H1 (cell line): ENCODE measurements around the gene CYP11A1. TPM values are rescaled to one million over a fixed set of nuclear protein-coding genes. Genes with fewer than 3 reads are reported as not detected.

Experiments used
- E2F6 ChIP-seq: IDR thresholded peaks from 2 replicates; pipeline ENCODE4 v1.6.1; 2012; ENCODE audit warnings: inconsistent platforms
- RBBP5 ChIP-seq: IDR thresholded peaks from 2 replicates; pipeline ENCODE4 v1.7.1; 2012; ENCODE audit warnings: low read depth, mild to moderate bottlenecking, inconsistent platforms, low read length, moderate library complexity, borderline replicate concordance
- SP4 ChIP-seq: IDR thresholded peaks from 2 replicates; pipeline ENCODE4 v1.6.1; 2012; ENCODE audit warnings: low read length, inconsistent platforms
- polyA plus RNA-seq, 7 experiments: library from polyadenylated mRNA; depleted of rRNA in 3 of 7; stranded (reverse) in 5 of 7; unstranded in 2 of 7; fragments of >200 nt in 5 of 7; fragments of 200-250 nt in 2 of 7; gene quantifications; 1 replicate in 5 of 7; 2 replicates in 1 of 7; 4 replicates in 1 of 7; pipeline versions ENCODE4 v1.2.1 to v1.2.3, GENCODE V29; 2011 to 2013; ENCODE audit warnings: missing spikeins in 2 of 7, mixed read lengths in 2 of 7
- total RNA-seq: library from RNA; stranded (reverse); fragmentation: NEBNext Ultra II Directional; extraction: Animal tissue kit (Norgen Biotek cat#: 25700); gene quantifications from 2 replicates; pipeline ENCODE4 v1.2.1, GENCODE V29; 2021

Gene CYP11A1
- total and polyA plus RNA-seq, 2 of the 8 experiments (the other 6 are each of a cell fraction or from before 2014, with no cell fraction given), result 1.9 to 7.2 TPM

- TF ChIP-seq RBBP5, result no peak
- TF ChIP-seq SP4, result no peak
- no peak for TF ChIP-seq E2F6
Measured at GRCh38 chr15:74306781-74307217, 60.6 kb downstream of the CYP11A1 start (continued).
